GM19193 (cell line): ENCODE measurements around the gene EPB41L1.

Source experiments
- POLR2A ChIP-seq: IDR thresholded peaks from 4 replicates; pipeline ENCODE4 v1.6.1; 2011; ENCODE audit not compliant: insufficient read depth, insufficient read length; ENCODE audit errors: extremely low read depth

Gene EPB41L1

DNA sequence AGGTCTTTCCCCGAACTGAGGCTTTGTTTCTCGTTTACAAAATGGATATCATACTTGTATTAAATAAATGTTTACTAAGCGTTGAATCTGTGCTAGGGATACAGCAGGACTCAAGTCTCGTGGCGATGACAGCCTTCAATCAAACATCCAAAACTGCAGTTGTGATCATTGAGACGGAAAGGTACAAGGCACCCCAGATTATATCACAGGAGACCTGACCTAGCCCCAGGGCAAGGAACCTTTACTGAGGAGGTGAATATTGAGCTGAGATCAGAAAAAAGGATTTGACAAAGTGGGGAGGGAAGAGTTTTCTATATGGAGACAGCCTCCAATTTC lies 82.2 kb downstream of the EPB41L1 start:
- TF ChIP-seq POLR2A, result no peak

DNA sequence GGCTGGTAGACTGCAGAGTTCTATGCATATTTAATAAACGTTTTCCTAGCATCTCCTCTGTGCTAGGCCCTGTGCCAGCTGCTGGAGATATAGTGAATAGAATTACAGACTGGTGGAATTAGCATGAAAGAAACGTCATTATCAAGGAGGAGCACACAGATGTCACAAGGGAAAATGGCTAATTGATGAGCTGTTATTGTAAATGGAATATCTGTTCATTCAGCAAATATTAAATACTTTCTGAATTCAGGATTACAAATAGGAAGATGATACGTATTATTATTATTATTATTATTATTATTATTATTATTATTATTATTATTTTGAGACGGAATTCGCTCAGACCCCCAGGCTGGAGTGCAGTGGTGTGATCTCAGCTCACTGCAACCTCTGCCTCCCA lies 82.9 kb downstream of the EPB41L1 start:
- TF ChIP-seq POLR2A, result no peak

GRCh38 chr20:36238153-36238552 lies 83.6 kb downstream of the EPB41L1 start:
- TF ChIP-seq POLR2A, result no peak

DNA sequence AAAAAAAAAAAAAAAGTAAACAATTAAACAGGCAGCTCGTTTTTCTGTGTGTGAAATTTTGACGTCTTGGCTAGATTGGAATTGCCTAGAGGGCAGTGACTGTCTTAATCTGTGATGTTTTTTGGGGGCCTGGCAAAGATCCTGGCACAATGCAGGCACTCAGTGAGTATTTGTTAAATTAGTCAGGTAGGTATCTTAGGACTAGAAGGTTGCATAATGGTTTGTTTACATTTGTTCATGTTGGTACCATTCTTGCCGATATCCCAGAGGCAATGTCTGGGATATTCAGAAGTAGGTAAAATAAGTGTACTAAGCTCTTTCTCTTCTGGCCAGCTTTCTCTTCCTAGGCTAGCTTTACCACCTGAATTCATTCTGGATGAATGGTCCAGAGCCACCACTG lies 84.2 kb downstream of the EPB41L1 start:
- TF ChIP-seq POLR2A, result no peak

- TF ChIP-seq POLR2A, result no peak
Observed at GRCh38 chr20:36240076-36240475, 85.5 kb downstream of the EPB41L1 start.

- no peak for TF ChIP-seq POLR2A
Observed at GRCh38 chr20:36241678-36242077, 87.1 kb downstream of the EPB41L1 start.

GRCh38 chr20:36243726-36244125 lies 89.2 kb downstream of the EPB41L1 start:
- TF ChIP-seq POLR2A, result no peak

- TF ChIP-seq POLR2A, result no peak
Observed at GRCh38 chr20:36246401-36246800, 91.9 kb downstream of the EPB41L1 start.

GRCh38 chr20:36248836-36249235 lies 94.3 kb downstream of the EPB41L1 start:
- no peak for TF ChIP-seq POLR2A

- TF ChIP-seq POLR2A, result no peak
Observed at GRCh38 chr20:36249450-36249849, 94.9 kb downstream of the EPB41L1 start.

DNA sequence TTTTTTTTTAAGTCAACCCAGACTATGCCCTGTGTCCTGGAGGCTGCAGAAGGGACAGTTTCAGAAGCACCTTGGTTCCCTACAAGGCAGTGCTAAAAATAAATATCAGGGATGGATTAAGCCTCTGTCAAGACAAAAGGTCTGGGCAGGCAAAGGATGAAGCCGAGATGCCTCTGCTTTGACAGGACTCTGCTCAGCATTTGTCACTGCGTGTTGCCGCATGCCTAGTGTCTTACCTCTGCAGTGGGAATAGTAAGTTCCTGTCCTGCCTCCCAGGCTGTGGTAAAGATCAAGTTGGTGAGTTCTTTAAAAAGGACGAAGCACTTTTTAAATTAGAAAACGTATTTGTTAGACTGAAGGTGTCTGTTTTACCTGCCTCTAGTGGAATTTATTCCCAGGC lies 96.9 kb downstream of the EPB41L1 start:
- TF ChIP-seq POLR2A, result no peak

- no peak for TF ChIP-seq POLR2A
Observed at GRCh38 chr20:36252511-36252910, 98.0 kb downstream of the EPB41L1 start.

DNA sequence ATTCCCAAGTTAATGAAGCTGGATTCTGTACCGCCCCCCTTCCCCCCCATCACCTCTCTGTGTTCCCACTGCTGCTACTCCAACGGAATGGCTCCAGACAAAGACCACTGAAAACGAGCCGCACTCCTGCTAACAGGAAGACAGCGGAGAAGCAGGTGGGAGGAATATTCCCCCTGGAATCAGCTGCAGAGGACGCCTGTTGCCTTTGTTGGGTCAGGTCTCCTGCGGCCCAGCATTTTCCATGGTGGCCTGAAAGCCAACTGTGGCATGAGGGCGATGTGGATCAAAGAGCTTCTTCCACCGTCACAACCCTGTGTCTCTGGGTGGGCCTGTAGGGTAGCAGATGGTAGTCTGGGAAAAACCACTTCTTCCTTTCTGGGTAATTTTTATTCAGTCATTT lies 98.5 kb downstream of the EPB41L1 start:
- TF ChIP-seq POLR2A, result no peak

DNA sequence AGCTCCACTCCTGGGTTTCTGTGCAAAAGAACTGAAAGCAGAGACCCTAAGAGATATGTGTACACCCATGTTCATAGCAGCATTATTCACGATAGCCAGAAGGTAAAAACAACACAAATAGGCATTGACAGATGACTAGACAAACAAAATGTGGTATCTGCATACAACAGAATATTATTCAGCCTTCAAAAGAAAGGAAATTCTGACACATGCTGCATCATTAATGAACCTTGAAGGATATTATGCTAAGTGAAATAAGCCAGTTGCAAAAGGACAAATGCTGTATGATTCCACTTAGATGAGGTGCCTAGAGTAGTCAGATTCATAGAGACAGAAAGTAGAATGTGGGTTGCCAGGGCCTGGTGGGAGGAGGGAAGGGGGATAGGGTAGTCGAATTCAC lies 99.5 kb downstream of the EPB41L1 start:
- no peak for TF ChIP-seq POLR2A

DNA sequence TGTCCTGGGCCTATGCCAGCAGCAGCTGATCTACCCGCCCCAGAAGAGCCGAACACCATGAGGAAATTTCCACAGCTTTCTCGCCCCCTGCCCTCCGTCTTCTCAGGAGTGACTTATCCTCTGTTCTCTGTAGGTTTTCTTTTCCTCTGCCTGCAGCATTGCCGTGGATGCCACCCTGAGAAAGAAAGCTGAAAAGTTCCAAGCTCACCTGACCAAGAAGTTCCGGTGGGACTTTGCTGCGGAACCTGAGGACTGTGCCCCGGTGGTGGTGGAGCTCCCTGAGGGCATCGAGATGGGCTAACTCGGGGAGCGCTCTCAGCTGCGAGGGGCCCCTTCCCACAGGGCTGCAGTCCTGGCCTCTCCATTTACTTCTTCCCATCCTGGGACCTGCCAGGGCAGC lies 100.9 kb downstream of the EPB41L1 start:
- no peak for TF ChIP-seq POLR2A

- no peak for TF ChIP-seq POLR2A
Observed at GRCh38 chr20:36259177-36260061, 104.9 kb downstream of the EPB41L1 start.

DNA sequence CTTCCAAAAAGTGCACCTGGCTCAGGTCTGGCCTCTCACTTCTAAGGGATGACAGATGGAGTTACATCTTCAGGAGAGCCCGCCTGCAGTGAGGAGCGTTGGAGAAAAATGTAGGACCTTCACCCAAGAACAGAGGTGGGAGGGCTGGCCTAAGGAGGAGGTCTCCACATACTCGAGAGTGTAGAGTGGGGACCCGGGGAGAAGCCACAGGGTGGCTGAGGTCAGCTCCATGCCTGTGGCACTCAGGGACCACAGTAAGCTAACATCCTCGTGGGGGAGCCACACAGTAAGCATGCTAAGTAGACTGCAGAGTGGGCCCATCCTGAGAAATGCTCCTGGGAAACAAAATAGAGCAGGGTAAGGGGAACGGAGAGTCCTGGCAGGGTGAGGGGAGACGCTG lies 105.8 kb downstream of the EPB41L1 start:
- no peak for TF ChIP-seq POLR2A

DNA sequence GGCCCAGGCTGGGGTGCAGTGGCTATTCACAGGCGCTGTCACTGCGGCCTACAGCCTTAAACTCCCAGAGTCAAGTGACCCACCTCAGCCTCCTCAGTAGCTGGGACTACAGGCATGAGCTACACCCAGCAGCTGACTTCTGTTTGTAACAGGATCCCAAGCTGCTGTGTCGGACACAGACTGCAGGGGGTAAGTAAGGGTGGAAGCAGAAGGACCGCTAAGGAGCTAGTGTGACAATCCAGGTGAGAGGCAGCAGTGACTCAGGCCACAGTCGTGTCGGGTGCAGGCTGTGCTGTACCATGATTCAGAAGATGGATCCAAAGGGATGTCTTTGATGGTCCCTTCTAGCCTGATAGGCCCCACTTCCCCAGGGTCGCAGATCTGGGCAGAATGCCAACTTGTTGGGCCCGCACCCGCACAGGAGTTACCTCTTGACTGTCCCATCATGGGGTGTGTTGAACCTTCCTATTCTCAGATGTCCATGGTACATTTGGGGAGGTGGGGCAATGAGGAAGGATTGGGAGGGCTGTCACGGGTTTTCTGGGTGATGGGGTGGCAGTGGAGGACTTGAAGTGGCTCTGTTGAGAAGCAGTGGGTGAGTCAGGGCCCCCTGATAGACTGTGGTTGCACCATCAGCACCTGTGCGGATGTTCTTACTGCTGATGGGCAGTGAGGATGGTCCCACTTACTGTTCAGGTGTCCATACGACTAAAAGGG lies 107.0 kb downstream of the EPB41L1 start:
- no peak for TF ChIP-seq POLR2A
